ENCODE data around the gene TSPAN12.

Gene TSPAN12

GRCh38 chr7:120842121-120842621, 15.8 kb downstream of the TSPAN12 start:
- no peak for DNase-seq (ENCODE audit: low read depth in 2 of 2)

- no peak for DNase-seq (ENCODE audit: low read depth in 2 of 2)
Measured at GRCh38 chr7:120841608-120842007, 16.3 kb downstream of the TSPAN12 start.

GRCh38 chr7:120838281-120838682, 19.7 kb downstream of the TSPAN12 start:
- no peak for DNase-seq (ENCODE audit: low read depth in 2 of 2)

GRCh38 chr7:120837599-120837998, 20.3 kb downstream of the TSPAN12 start:
- DNase-seq (ENCODE audit: low read depth in 2 of 2): no peak

GRCh38 chr7:120836556-120837115, 21.3 kb downstream of the TSPAN12 start:
- no peak for DNase-seq (ENCODE audit: low read depth in 2 of 2)

GRCh38 chr7:120834726-120835125, 23.2 kb downstream of the TSPAN12 start:
- no peak for DNase-seq (ENCODE audit: low read depth in 2 of 2)

- DNase-seq (ENCODE audit: low read depth in 2 of 2): no peak
Measured at GRCh38 chr7:120833546-120833945, 24.4 kb downstream of the TSPAN12 start.

- DNase-seq (ENCODE audit: low read depth in 2 of 2): no peak
Measured at GRCh38 chr7:120832803-120833202, 25.1 kb downstream of the TSPAN12 start.

- no peak for DNase-seq (ENCODE audit: low read depth in 2 of 2)
Measured at GRCh38 chr7:120831260-120831659, 26.7 kb downstream of the TSPAN12 start.

- DNase-seq (ENCODE audit: low read depth in 2 of 2): no peak
Measured at GRCh38 chr7:120829487-120829886, 28.5 kb downstream of the TSPAN12 start.

- DNase-seq (ENCODE audit: low read depth in 2 of 2): no peak
Measured at GRCh38 chr7:120828528-120828927, 29.4 kb downstream of the TSPAN12 start.

- no peak for DNase-seq (ENCODE audit: low read depth in 2 of 2)
Measured at GRCh38 chr7:120827371-120828118, 30.4 kb downstream of the TSPAN12 start.

GRCh38 chr7:120825576-120825975, 32.4 kb downstream of the TSPAN12 start:
- no peak for DNase-seq (ENCODE audit: low read depth in 2 of 2)

- no peak for DNase-seq (ENCODE audit: low read depth in 2 of 2)
Measured at GRCh38 chr7:120825152-120825551, 32.8 kb downstream of the TSPAN12 start.

GRCh38 chr7:120819861-120820260, 38.1 kb downstream of the TSPAN12 start:
- DNase-seq (ENCODE audit: low read depth in 2 of 2): no peak

GRCh38 chr7:120817851-120818250, 40.1 kb downstream of the TSPAN12 start:
- no peak for DNase-seq (ENCODE audit: low read depth in 2 of 2)

- no peak for DNase-seq (ENCODE audit: low read depth in 2 of 2)
Measured at GRCh38 chr7:120814253-120814939, 43.5 kb downstream of the TSPAN12 start.

- no peak for DNase-seq (ENCODE audit: low read depth in 2 of 2)
Measured at GRCh38 chr7:120813546-120814252, 44.2 kb downstream of the TSPAN12 start.

GRCh38 chr7:120813089-120813488, 44.9 kb downstream of the TSPAN12 start:
- no peak for DNase-seq (ENCODE audit: low read depth in 2 of 2)

GRCh38 chr7:120809260-120809659, 48.7 kb downstream of the TSPAN12 start:
- no peak for DNase-seq (ENCODE audit: low read depth in 2 of 2)

- no peak for DNase-seq (ENCODE audit: low read depth in 2 of 2)
Measured at GRCh38 chr7:120807390-120807789, 50.6 kb downstream of the TSPAN12 start.

- no peak for DNase-seq (ENCODE audit: low read depth in 2 of 2)
Measured at GRCh38 chr7:120806669-120807068, 51.3 kb downstream of the TSPAN12 start.

All from stimulated activated CD8-positive, alpha-beta memory T cell treated with anti-CD3 and anti-CD28 coated beads, Interleukin-15, amount 100 ng/mL, for 4 hours (primary cell).